ENCODE measurements around the gene LDHB.
A peak's percentile ranks its signal among the peaks of the same experiment; 100 is the strongest.
"Not testable (repeated sequence)": the region's sequence is repeated elsewhere in the genome, so short reads cannot be mapped to it uniquely, and the experiment has no call there.

LDHB gene

GRCh38 chr12:21647179-21647578 is 10.5 kb downstream of the LDHB start:
- TF ChIP-seq CTCF (conservative IDR thresholded peaks at IDR 0.05): no peak
- no peak overlapping the region for H3K27ac ChIP-seq

GRCh38 chr12:21645041-21645500 is 12.6 kb downstream of the LDHB start:
- not testable (repeated sequence) for H3K27ac ChIP-seq

GRCh38 chr12:21644516-21644915 is 13.1 kb downstream of the LDHB start:
- no peak for TF ChIP-seq CTCF (conservative IDR thresholded peaks at IDR 0.05)
- no peak overlapping the region for H3K27ac ChIP-seq

GRCh38 chr12:21643758-21644157 is 13.9 kb downstream of the LDHB start:
- no peak for TF ChIP-seq CTCF (conservative IDR thresholded peaks at IDR 0.05)
- H3K27ac ChIP-seq: no peak overlapping the region

- no peak overlapping the region for H3K27ac ChIP-seq
- TF ChIP-seq CTCF (conservative IDR thresholded peaks at IDR 0.05): no peak
Observed at GRCh38 chr12:21642707-21643389, 14.8 kb downstream of the LDHB start.

- TF ChIP-seq CTCF (conservative IDR thresholded peaks at IDR 0.05): no peak
- peak overlapping the region; percentile 73 for H3K27ac ChIP-seq
Observed at GRCh38 chr12:21638054-21638891, 19.4 kb downstream of the LDHB start.

GRCh38 chr12:21634245-21634644 is 23.4 kb downstream of the LDHB start:
- TF ChIP-seq CTCF (conservative IDR thresholded peaks at IDR 0.05): no peak
- no peak overlapping the region for H3K27ac ChIP-seq

- no peak for TF ChIP-seq CTCF (conservative IDR thresholded peaks at IDR 0.05)
- no peak overlapping the region for H3K27ac ChIP-seq
Observed at GRCh38 chr12:21631367-21631766, 26.3 kb downstream of the LDHB start.

Data from VCaP (cell line).